Omental fat pad (tissue), 4 donors: ENCODE data around the gene TFPT. TPM values are rescaled to one million over a fixed set of nuclear protein-coding genes. Genes with fewer than 3 reads are reported as not detected.

ENCODE experiments used
- ATAC-seq: fragments of 150-250 bp; one replicate; pipeline ENCODE4 v1.9.1; 2016; ENCODE audit warnings: mild to moderate bottlenecking, moderate library complexity; ENCODE audit not compliant: low FRiP score
- DNase-seq: peaks from one replicate; pipeline ENCODE4 v3.0.0-alpha.2; 2019; ENCODE audit warnings: low spot score
- total RNA-seq, 4 donors: library from RNA; depleted of rRNA; stranded (reverse); fragments of >200 nt; gene quantifications; one replicate each; pipeline ENCODE4 v1.1.0, GENCODE V29; 2016
- TF ChIP-seq, protein P1 (sequence below), 3 donors: fragments of 450-650 bp; IDR thresholded peaks; one replicate each; pipeline ENCODE4 v1.5.1; 2016 to 2017; ENCODE audit warnings: antibody characterized with exemption in 3 of 3, mild to moderate bottlenecking in 3 of 3, moderate library complexity in 2 of 3

TFPT gene
- total RNA-seq, 4 donors from 2014 or later, result 9.7 to 19.9 (median 15.6) TPM

DNA sequence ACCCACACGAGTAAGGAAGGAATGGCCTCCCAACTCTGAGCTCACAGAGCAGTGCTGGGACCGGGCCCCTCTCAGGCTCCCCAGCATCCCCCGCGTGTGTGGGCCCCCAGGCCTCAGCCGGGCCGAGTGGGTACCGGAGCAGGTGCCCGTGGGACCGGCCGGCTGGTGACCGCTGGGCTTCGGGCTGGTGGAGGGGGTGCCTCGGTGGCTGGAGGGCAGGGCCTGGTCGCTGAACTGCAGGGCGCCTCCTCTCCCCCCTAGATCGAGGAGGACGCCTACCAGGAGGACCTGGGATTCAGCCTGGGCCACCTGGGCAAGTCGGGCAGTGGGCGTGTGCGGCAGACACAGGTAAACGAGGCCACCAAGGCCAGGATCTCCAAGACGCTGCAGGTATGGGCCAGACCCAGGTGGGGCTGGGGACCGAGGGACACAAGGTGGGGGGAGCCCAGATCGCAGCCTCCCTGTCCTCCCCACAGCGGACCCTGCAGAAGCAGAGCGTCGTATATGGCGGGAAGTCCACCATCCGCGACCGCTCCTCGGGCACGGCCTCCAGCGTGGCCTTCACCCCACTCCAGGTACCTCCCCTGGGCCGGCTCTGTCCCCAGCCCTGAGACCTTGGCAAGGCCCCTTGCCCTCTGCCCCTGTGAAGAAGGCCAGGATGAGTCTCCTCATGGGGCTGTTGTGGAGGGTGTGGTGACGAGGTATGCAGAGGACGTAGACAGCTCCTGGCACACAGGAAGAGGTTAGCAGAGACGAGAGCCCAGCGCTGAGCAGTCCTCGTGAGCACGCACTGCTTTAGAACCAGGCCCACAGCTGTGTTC lies 13.5 kb upstream of the TFPT start:
- TF ChIP-seq, protein P1, sequence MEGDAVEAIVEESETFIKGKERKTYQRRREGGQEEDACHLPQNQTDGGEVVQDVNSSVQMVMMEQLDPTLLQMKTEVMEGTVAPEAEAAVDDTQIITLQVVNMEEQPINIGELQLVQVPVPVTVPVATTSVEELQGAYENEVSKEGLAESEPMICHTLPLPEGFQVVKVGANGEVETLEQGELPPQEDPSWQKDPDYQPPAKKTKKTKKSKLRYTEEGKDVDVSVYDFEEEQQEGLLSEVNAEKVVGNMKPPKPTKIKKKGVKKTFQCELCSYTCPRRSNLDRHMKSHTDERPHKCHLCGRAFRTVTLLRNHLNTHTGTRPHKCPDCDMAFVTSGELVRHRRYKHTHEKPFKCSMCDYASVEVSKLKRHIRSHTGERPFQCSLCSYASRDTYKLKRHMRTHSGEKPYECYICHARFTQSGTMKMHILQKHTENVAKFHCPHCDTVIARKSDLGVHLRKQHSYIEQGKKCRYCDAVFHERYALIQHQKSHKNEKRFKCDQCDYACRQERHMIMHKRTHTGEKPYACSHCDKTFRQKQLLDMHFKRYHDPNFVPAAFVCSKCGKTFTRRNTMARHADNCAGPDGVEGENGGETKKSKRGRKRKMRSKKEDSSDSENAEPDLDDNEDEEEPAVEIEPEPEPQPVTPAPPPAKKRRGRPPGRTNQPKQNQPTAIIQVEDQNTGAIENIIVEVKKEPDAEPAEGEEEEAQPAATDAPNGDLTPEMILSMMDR (IDR thresholded peaks at IDR 0.05), result no peak
- no peak for DNase-seq
- no peak for ATAC-seq

GRCh38 chr19:54128441-54128725 lies 12.9 kb upstream of the TFPT start:
- no peak for ATAC-seq
- TF ChIP-seq, protein P1 (IDR thresholded peaks at IDR 0.05), result no peak
- DNase-seq, result no peak

DNA sequence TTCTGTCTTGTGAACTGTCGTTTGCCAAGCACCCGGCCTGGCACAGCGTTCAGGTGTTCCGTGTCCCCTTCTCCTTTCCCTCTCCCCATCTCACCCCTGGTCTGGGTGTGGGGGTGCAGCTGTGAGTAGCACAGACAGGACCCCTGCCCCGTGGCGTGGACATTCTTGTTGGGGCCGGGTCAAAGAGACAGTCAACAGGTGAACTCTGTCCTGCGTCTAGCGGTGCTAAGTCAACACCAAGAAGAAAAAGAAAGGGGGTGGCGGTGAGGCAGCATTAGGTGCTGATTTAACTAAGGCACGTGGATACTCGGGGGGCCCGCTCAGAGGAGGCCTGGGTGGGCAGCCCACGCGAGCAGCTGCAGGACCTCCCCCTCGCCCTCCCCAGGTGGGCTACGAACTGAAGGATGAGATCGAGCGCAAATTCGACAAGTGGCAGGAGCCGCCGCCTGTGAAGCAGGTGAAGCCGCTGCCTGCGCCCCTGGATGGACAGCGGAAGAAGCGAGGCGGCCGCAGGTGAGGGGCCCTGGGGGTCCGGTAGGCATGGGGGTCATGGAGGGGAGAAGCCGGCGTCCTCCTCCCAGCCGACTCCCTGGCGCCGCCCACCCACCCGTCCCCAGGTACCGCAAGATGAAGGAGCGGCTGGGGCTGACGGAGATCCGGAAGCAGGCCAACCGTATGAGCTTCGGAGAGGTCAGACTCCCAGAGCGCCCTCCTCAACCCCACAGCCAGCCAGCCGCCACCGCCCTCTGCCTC lies 12.4 kb upstream of the TFPT start:
- TF ChIP-seq, protein P1 (IDR thresholded peaks at IDR 0.05), result no peak

DNA sequence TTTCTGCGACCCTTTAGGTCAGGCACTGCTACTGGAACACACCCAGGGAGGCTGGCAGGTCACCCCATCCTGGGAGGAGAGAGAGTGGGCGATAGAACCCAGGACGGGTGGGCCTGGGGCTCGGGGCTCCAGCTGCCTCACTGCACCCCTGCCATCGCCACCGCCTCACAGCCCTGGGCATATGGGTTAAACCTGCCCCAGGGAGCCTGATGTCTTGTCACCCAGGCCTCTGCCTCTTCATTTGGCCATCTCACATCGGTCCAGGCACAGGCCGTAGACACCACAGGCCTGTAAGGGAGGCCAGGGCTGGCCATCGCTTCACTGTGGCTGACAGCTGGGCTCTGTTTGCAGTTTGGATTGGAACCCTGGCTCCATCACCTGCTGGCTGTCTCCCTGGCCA lies 10.3 kb upstream of the TFPT start:
- TF ChIP-seq, protein P1 (IDR thresholded peaks at IDR 0.05), result no peak
- ATAC-seq (no peak), DNase-seq (no peak)

More for the DNA sequence above, 12.4 kb upstream of the TFPT start:
- DNase-seq (no peak), ATAC-seq (no peak)

GRCh38 chr19:54124393-54124792 lies 8.9 kb upstream of the TFPT start:
- no peak for DNase-seq
- no peak for ATAC-seq
- TF ChIP-seq, protein P1 (IDR thresholded peaks at IDR 0.05), result no peak

- ATAC-seq (no peak), DNase-seq (no peak)
- TF ChIP-seq, protein P1 (IDR thresholded peaks at IDR 0.05), result no peak
These were observed 8.2 kb upstream of the TFPT start for GRCh38 chr19:54123682-54124081.

- TF ChIP-seq, protein P1 (IDR thresholded peaks at IDR 0.05), result no peak
- DNase-seq (no peak), ATAC-seq (no peak)
These were observed 5.8 kb upstream of the TFPT start for GRCh38 chr19:54121259-54121658.
